WTC11 (cell line): ENCODE data around the gene MAGI2.

Experiments
- CTCF ChIP-seq: fragments of 200-600 bp; IDR thresholded peaks from 2 replicates; pipeline ENCODE4 v1.8.0; 2022; ENCODE audit warnings: antibody characterized with exemption
- FOXP1 ChIP-seq: sonication (generic); formaldehyde crosslinking; IDR thresholded peaks from 2 replicates; pipeline ENCODE4 v1.8.0; 2022; ENCODE audit warnings: missing genetic modification reagents, mild to moderate bottlenecking, moderate library complexity, borderline replicate concordance

GRCh38 chr7:78218876-78219275 is 1234.6 kb downstream of the MAGI2 start:
- TF ChIP-seq FOXP1 (CRISPR knock-in tag) (no peak), CTCF (no peak)
